ENCODE results near the gene EPHB2.

GRCh38 chr1:22755641-22756040 lies 45.0 kb downstream of the EPHB2 start:
- TF ChIP-seq ZNF652 (CRISPR knock-in tag; IDR thresholded peaks at IDR 0.05; ENCODE audit: borderline replicate concordance, low read depth) (no peak), MAFK (conservative IDR thresholded peaks at IDR 0.05 in 1 of 2, IDR thresholded peaks at IDR 0.05 in 1 of 2; ENCODE audit: low read length in 2 of 2) (no peak), ZFP36 (IDR thresholded peaks at IDR 0.05; ENCODE audit: borderline replicate concordance, low read depth, low read length, partially characterized antibody) (no peak), PHF8 (CRISPR knock-in tag; IDR thresholded peaks at IDR 0.05) (no peak), EZH2 (conservative IDR thresholded peaks at IDR 0.05; ENCODE audit: low read depth, low read length) (no peak)
- TF ChIP-seq, protein P1, sequence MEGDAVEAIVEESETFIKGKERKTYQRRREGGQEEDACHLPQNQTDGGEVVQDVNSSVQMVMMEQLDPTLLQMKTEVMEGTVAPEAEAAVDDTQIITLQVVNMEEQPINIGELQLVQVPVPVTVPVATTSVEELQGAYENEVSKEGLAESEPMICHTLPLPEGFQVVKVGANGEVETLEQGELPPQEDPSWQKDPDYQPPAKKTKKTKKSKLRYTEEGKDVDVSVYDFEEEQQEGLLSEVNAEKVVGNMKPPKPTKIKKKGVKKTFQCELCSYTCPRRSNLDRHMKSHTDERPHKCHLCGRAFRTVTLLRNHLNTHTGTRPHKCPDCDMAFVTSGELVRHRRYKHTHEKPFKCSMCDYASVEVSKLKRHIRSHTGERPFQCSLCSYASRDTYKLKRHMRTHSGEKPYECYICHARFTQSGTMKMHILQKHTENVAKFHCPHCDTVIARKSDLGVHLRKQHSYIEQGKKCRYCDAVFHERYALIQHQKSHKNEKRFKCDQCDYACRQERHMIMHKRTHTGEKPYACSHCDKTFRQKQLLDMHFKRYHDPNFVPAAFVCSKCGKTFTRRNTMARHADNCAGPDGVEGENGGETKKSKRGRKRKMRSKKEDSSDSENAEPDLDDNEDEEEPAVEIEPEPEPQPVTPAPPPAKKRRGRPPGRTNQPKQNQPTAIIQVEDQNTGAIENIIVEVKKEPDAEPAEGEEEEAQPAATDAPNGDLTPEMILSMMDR (CRISPR knock-in tag; IDR thresholded peaks at IDR 0.05) = no peak
- TF ChIP-seq, protein P2, sequence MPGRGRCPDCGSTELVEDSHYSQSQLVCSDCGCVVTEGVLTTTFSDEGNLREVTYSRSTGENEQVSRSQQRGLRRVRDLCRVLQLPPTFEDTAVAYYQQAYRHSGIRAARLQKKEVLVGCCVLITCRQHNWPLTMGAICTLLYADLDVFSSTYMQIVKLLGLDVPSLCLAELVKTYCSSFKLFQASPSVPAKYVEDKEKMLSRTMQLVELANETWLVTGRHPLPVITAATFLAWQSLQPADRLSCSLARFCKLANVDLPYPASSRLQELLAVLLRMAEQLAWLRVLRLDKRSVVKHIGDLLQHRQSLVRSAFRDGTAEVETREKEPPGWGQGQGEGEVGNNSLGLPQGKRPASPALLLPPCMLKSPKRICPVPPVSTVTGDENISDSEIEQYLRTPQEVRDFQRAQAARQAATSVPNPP (CRISPR knock-in tag; IDR thresholded peaks at IDR 0.05) = no peak

All from HepG2 (cell line).